GM12875 (cell line): Measurements from ENCODE around the gene IFNLR1.

Experiments
- H3K4me3 ChIP-seq: one replicate; pipeline ENCODE4 v1.5.1; 2011; ENCODE audit warnings: low read depth, low read length, control low read depth
- CTCF ChIP-seq: IDR thresholded peaks from 2 replicates; pipeline ENCODE4 v1.5.1; 2011; ENCODE audit warnings: low read depth, mild to moderate bottlenecking, control low read depth, inconsistent platforms, low read length, moderate library complexity, borderline replicate concordance; ENCODE audit not compliant: insufficient read depth

The IFNLR1 gene

GRCh38 chr1:24141311-24141997 lies 45.6 kb downstream of the IFNLR1 start:
- no peak overlapping the region for H3K4me3 ChIP-seq
- no peak for TF ChIP-seq CTCF

- no peak overlapping the region for H3K4me3 ChIP-seq
These were observed 46.3 kb downstream of the IFNLR1 start for GRCh38 chr1:24140741-24141181.

GRCh38 chr1:24139841-24140425 lies 47.2 kb downstream of the IFNLR1 start:
- TF ChIP-seq CTCF: no peak
- no peak overlapping the region for H3K4me3 ChIP-seq

More at GRCh38 chr1:24140741-24141181, 46.3 kb downstream of the IFNLR1 start:
- no peak for TF ChIP-seq CTCF

- no peak overlapping the region for H3K4me3 ChIP-seq
- no peak for TF ChIP-seq CTCF
These were observed 47.9 kb downstream of the IFNLR1 start for GRCh38 chr1:24139222-24139489.

- H3K4me3 ChIP-seq: no peak overlapping the region
- TF ChIP-seq CTCF: no peak
These were observed 48.4 kb downstream of the IFNLR1 start for GRCh38 chr1:24138476-24139221.

GRCh38 chr1:24136956-24137539 lies 50.0 kb downstream of the IFNLR1 start:
- TF ChIP-seq CTCF: no peak
- no peak overlapping the region for H3K4me3 ChIP-seq

GRCh38 chr1:24134376-24134775 lies 52.7 kb downstream of the IFNLR1 start:
- TF ChIP-seq CTCF: no peak
- H3K4me3 ChIP-seq: no peak overlapping the region
